ENCODE data around the gene PNPO. TPM values are rescaled to one million over a fixed set of nuclear protein-coding genes. Genes with fewer than 3 reads are reported as not detected.

PNPO gene
- polyA plus RNA-seq, 1 donor from 2014 or later = 1.7 TPM

GRCh38 chr17:47946516-47946915 lies 5.1 kb downstream of the PNPO start:
- Histone ChIP-seq H3K27me3 (ENCODE audit: insufficient read depth, low read depth, low read length) (no peaks in the 10 kb centered on the region), H3K36me3 (ENCODE audit: insufficient read depth, low read length) (no peaks in the 10 kb centered on the region), H3K9me2 (ENCODE audit: insufficient read depth, low read length) (no peaks in the 10 kb centered on the region), H3K27ac (ENCODE audit: low read length) (no peak overlapping the region), H3F3A (ENCODE audit: insufficient read depth, low read length, poor library complexity, severe bottlenecking) (no peaks in the 10 kb centered on the region), H4K20me1 (ENCODE audit: insufficient read depth) (no peaks in the 10 kb centered on the region), H3K4me2 (ENCODE audit: low read length) (no peak overlapping the region), H3K9ac (ENCODE audit: low read length) (no peak overlapping the region), H2AFZ (ENCODE audit: low read depth, low read length) (no peak overlapping the region), H3K4me3 (ENCODE audit: low read length) (no peak overlapping the region), H3K9me3 (ENCODE audit: low read length) (no peaks in the 10 kb centered on the region), H3K79me2 (replicated peaks; ENCODE audit: insufficient read depth, low read length) (no peaks in the 10 kb centered on the region)
- no peak for TF ChIP-seq TAF1 (IDR thresholded peaks at IDR 0.05; ENCODE audit: low read depth)
- TF ChIP-seq EP300 (conservative IDR thresholded peaks at IDR 0.05; ENCODE audit: poor library complexity, severe bottlenecking) = no peak
- TF ChIP-seq REST (IDR thresholded peaks at IDR 0.05; ENCODE audit: borderline replicate concordance) = no peak
- TF ChIP-seq MXI1 (conservative IDR thresholded peaks at IDR 0.05; ENCODE audit: poor library complexity, severe bottlenecking) = no peak
- TF ChIP-seq POLR2AphosphoS5 (IDR thresholded peaks at IDR 0.05) = no peak
- no peak for TF ChIP-seq CTCF (IDR thresholded peaks at IDR 0.05; ENCODE audit: poor library complexity, severe bottlenecking)
- TF ChIP-seq EZH2 (IDR thresholded peaks at IDR 0.05; ENCODE audit: borderline replicate concordance, insufficient read depth, low read length, poor library complexity, severe bottlenecking) = no peak
- no peak for TF ChIP-seq RAD21 (conservative IDR thresholded peaks at IDR 0.05)
- TF ChIP-seq SMC3 (conservative IDR thresholded peaks at IDR 0.05; ENCODE audit: poor library complexity) = no peak

GRCh38 chr17:47946929-47947397 lies 5.6 kb downstream of the PNPO start:
- H2AFZ ChIP-seq (ENCODE audit: low read depth, low read length) = no peak overlapping the region
- H3K4me3 ChIP-seq (ENCODE audit: low read length) = no peak overlapping the region
- no peak overlapping the region for H3K9ac ChIP-seq (ENCODE audit: low read length)
- no peak overlapping the region for H3K27ac ChIP-seq (ENCODE audit: low read length)
- no peak overlapping the region for H3K4me2 ChIP-seq (ENCODE audit: low read length)
- H3K79me2 ChIP-seq (replicated peaks; ENCODE audit: insufficient read depth, low read length) = no peaks in the 10 kb centered on the region
- no peaks in the 10 kb centered on the region for H3K9me3 ChIP-seq (ENCODE audit: low read length)
- H3F3A ChIP-seq (ENCODE audit: insufficient read depth, low read length, poor library complexity, severe bottlenecking) = no peaks in the 10 kb centered on the region
- no peaks in the 10 kb centered on the region for H3K36me3 ChIP-seq (ENCODE audit: insufficient read depth, low read length)
- TF ChIP-seq CTCF (IDR thresholded peaks at IDR 0.05; ENCODE audit: poor library complexity, severe bottlenecking) = peak; percentile 58
- no peak for TF ChIP-seq MXI1 (conservative IDR thresholded peaks at IDR 0.05; ENCODE audit: poor library complexity, severe bottlenecking)
- no peaks in the 10 kb centered on the region for H3K9me2 ChIP-seq (ENCODE audit: insufficient read depth, low read length)
- H3K27me3 ChIP-seq (ENCODE audit: insufficient read depth, low read depth, low read length) = no peaks in the 10 kb centered on the region
- H4K20me1 ChIP-seq (ENCODE audit: insufficient read depth) = no peaks in the 10 kb centered on the region

Data from neural cell (in vitro differentiated cells).